ENCODE data around the gene GDPD4. TPM values are rescaled to one million over a fixed set of nuclear protein-coding genes. Genes with fewer than 3 reads are reported as not detected.

The GDPD4 gene
- total RNA-seq, 4 donors from 2014 or later = not detected

DNA sequence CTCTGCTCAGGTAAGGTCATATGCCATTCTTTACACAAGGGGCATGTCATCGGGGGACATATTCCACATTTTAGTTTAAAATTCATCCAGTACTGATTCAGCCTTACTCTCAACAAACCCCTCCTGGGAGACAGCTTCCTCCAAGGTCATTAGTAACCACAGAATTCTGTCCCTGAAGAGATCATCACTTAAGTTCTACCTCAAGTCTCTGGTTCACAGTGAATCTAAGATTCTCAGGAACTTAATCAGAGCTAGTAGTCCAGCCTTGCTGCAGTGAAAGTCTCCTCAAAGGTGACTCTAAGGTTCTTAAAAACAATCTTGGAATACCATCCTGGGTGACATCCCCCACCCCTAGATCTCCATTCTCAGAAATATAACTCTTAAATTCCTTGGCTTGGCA is 18.9 kb upstream of the GDPD4 start:
- TF ChIP-seq EP300 (IDR thresholded peaks at IDR 0.05) (no peak), POLR2A (IDR thresholded peaks at IDR 0.05) (no peak)
- TF ChIP-seq, protein P1, sequence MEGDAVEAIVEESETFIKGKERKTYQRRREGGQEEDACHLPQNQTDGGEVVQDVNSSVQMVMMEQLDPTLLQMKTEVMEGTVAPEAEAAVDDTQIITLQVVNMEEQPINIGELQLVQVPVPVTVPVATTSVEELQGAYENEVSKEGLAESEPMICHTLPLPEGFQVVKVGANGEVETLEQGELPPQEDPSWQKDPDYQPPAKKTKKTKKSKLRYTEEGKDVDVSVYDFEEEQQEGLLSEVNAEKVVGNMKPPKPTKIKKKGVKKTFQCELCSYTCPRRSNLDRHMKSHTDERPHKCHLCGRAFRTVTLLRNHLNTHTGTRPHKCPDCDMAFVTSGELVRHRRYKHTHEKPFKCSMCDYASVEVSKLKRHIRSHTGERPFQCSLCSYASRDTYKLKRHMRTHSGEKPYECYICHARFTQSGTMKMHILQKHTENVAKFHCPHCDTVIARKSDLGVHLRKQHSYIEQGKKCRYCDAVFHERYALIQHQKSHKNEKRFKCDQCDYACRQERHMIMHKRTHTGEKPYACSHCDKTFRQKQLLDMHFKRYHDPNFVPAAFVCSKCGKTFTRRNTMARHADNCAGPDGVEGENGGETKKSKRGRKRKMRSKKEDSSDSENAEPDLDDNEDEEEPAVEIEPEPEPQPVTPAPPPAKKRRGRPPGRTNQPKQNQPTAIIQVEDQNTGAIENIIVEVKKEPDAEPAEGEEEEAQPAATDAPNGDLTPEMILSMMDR (IDR thresholded peaks at IDR 0.05) = no peak
- peaks cover 0 to 20% (median 0%) of the 10 kb centered on the region in 3 donors for H3K36me3 ChIP-seq
- H3K4me3 ChIP-seq = no peak overlapping the region
- H3K27me3 ChIP-seq = no peaks in the 10 kb centered on the region
- 86 to 87% methylated on average over 1 of the region's 1 CpG for WGBS, 2 donors
- no peak for DNase-seq (ENCODE audit: low spot score in 2 of 2)
- H3K9me3 ChIP-seq = no peaks in the 10 kb centered on the region
- no peaks in the 10 kb centered on the region for H3K4me1 ChIP-seq
- no peak overlapping the region for H3K27ac ChIP-seq

DNA sequence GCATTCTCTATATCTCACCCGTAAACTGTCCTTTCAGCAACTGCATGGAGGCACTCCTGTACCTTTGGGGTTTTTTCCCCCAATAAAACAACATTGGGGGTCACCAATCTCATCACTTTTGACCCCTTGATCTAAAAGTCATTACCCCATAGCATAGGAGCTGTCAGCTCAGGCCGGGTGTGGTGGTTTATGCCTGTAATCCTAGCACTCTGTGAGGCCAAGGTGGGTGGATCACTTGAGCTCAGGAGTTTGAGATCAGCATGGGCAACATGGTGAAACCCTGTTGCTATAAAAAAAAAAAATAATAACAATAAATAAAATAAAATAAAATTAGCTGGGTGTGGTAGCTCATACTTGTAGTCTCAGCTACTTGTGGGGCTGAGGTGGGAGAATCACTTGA is 17.1 kb upstream of the GDPD4 start:
- H3K4me1 ChIP-seq = no peaks in the 10 kb centered on the region
- DNase-seq (ENCODE audit: low spot score in 2 of 2) = no peak
- WGBS, 2 donors = 82 to 91% methylated on average over 2 of the region's 2 CpGs
- no peak for TF ChIP-seq POLR2A (IDR thresholded peaks at IDR 0.05)
- TF ChIP-seq EP300 (IDR thresholded peaks at IDR 0.05) = no peak
- TF ChIP-seq, protein P1 (IDR thresholded peaks at IDR 0.05) = no peak
- no peaks in the 10 kb centered on the region for H3K27me3 ChIP-seq
- H3K36me3 ChIP-seq = peaks cover 0 to 20% (median 0%) of the 10 kb centered on the region in 3 donors
- H3K4me3 ChIP-seq = no peak overlapping the region
- no peaks in the 10 kb centered on the region for H3K9me3 ChIP-seq
- H3K27ac ChIP-seq = no peak overlapping the region

DNA sequence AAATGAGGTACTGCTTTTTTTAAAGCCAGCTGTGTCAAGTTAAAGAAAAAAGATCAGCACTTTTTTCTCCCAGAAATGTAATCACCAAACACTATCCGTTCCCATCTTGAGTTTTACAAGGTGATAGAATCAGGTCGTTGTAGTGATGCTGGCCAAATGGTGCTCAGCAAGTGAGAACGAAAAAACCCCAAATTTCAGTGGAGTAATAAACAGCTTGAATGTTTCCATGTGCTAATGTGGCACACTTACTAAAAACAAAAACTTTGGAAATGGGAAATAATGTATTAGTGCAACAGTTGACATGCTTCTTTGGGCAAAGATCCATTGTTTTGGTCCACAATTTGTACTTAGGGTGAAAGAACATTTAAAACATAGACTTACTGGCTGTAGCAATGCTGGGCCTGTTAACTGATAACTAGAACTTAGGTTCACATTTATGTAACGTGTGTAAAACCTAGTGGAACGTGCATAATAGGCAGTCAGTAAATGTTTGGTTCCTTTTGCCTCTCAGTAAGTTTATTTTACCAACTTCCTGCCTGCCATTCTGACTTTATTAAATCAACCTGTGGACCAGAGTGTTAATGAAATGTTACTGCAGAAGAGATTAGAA is 15.4 kb upstream of the GDPD4 start:
- no peak for DNase-seq (ENCODE audit: low spot score in 2 of 2)
- Histone ChIP-seq H3K4me1 (no peaks in the 10 kb centered on the region), H3K36me3 (peaks cover 0 to 5% (median 0%) of the 10 kb centered on the region in 3 donors), H3K27ac (no peak overlapping the region), H3K9me3 (no peaks in the 10 kb centered on the region), H3K4me3 (no peak overlapping the region), H3K27me3 (no peaks in the 10 kb centered on the region)
- TF ChIP-seq, protein P1 (IDR thresholded peaks at IDR 0.05) = no peak
- TF ChIP-seq POLR2A (IDR thresholded peaks at IDR 0.05) = no peak
- TF ChIP-seq EP300 (IDR thresholded peaks at IDR 0.05) = no peak
- WGBS, 2 donors = 43 to 48% methylated on average over 5 of the region's 5 CpGs

DNA sequence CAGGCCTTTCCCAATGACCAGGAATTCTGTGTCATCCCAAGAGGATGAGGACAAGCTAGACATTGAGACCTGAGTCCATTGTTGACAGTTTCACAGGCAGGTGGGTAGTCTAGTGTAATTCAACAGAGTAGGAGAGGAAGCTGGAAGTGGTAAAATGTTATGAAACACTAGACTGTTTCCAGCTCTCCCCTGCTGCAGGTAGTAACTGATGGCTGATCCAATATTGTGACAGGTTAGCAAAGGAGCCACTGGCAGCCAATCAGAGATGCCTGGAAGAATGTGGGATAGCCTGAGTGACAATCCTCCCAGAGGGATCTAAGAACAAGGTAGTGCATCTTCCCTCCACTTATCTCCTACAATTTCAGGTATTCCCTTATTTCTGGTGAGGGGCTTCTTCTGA is 10.6 kb upstream of the GDPD4 start:
- no peaks in the 10 kb centered on the region for H3K4me1 ChIP-seq
- H3K9me3 ChIP-seq = no peaks in the 10 kb centered on the region
- H3K4me3 ChIP-seq = no peak overlapping the region
- no peak for TF ChIP-seq POLR2A (IDR thresholded peaks at IDR 0.05)
- no peak for TF ChIP-seq EP300 (IDR thresholded peaks at IDR 0.05)
- TF ChIP-seq, protein P1 (IDR thresholded peaks at IDR 0.05) = no peak
- no peak for DNase-seq (ENCODE audit: low spot score in 2 of 2)
- H3K36me3 ChIP-seq = no peaks in the 10 kb centered on the region
- H3K27ac ChIP-seq = no peak overlapping the region
- H3K27me3 ChIP-seq = no peaks in the 10 kb centered on the region

DNA sequence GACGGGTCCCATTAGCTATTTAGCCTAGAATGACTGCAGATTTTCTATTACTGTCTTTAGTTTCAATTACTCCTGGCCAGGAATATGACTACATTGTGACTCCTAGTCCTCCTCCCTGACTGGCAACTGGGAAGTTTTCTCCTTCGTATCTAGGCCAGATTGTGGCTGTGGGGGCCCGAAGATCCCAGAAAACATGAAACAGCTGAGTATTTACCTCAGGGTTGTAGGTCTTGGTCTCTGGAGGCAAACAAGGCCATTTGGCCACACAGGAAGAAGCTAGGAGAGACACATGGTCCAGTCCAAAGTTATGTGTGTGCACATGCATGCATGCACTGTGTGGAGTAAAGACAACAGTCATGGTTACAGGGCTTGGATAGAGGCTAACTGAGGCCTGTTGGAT is 10.2 kb upstream of the GDPD4 start:
- no peak overlapping the region for H3K4me3 ChIP-seq
- no peak for DNase-seq (ENCODE audit: low spot score in 2 of 2)
- 89 to 90% methylated on average over 3 of the region's 3 CpGs for WGBS, 2 donors
- no peaks in the 10 kb centered on the region for H3K36me3 ChIP-seq
- no peaks in the 10 kb centered on the region for H3K4me1 ChIP-seq
- no peaks in the 10 kb centered on the region for H3K27me3 ChIP-seq
- H3K27ac ChIP-seq = no peak overlapping the region
- no peaks in the 10 kb centered on the region for H3K9me3 ChIP-seq
- TF ChIP-seq, protein P1 (IDR thresholded peaks at IDR 0.05) = no peak
- no peak for TF ChIP-seq EP300 (IDR thresholded peaks at IDR 0.05)
- no peak for TF ChIP-seq POLR2A (IDR thresholded peaks at IDR 0.05)
